NB4 (cell line): Measurements from ENCODE around the gene CFAP97D1.

ENCODE experiments used
- DNase-seq: peaks from one replicate; pipeline ENCODE4 v3.0.0; 2010; ENCODE audit warnings: low read depth
- H3K4me3 ChIP-seq: one replicate; pipeline ENCODE4 v1.5.1; 2011; ENCODE audit warnings: mild to moderate bottlenecking, low read depth, low read length, moderate library complexity
- CTCF ChIP-seq: IDR thresholded peaks from one replicate; pipeline ENCODE4 v1.5.1; 2012; ENCODE audit warnings: low read depth, low read length
- MAX ChIP-seq: IDR thresholded peaks from 2 replicates; pipeline ENCODE4 v1.6.1; 2011; ENCODE audit warnings: low read depth, low read length
- MYC ChIP-seq: IDR thresholded peaks from 2 replicates; pipeline ENCODE4 v1.6.1; 2011; ENCODE audit warnings: low read depth, low read length
- POLR2A ChIP-seq: IDR thresholded peaks from 2 replicates; pipeline ENCODE4 v1.6.1; 2011; ENCODE audit warnings: mild to moderate bottlenecking; ENCODE audit not compliant: insufficient read length; ENCODE audit errors: extremely low read depth

CFAP97D1 gene

GRCh38 chr17:43814714-43815113 lies 34.5 kb downstream of the CFAP97D1 start:
- TF ChIP-seq POLR2A, result no peak
- TF ChIP-seq MAX, result no peak
- TF ChIP-seq MYC, result no peak
- no peak for TF ChIP-seq CTCF
- no peak overlapping the region for H3K4me3 ChIP-seq
- no peak for DNase-seq

- DNase-seq, result no peak
- no peak overlapping the region for H3K4me3 ChIP-seq
- TF ChIP-seq MAX, result no peak
- no peak for TF ChIP-seq POLR2A
- TF ChIP-seq CTCF, result no peak
- no peak for TF ChIP-seq MYC
Observed at GRCh38 chr17:43816336-43817320, 36.4 kb downstream of the CFAP97D1 start.

- TF ChIP-seq MAX (no peak), CTCF (no peak), MYC (no peak), POLR2A (no peak)
- H3K4me3 ChIP-seq, result no peak overlapping the region
- no peak for DNase-seq
Observed at GRCh38 chr17:43817826-43818225, 37.6 kb downstream of the CFAP97D1 start.

GRCh38 chr17:43818966-43819365 lies 38.7 kb downstream of the CFAP97D1 start:
- no peak overlapping the region for H3K4me3 ChIP-seq
- no peak for DNase-seq
- TF ChIP-seq POLR2A (no peak), CTCF (no peak), MAX (no peak), MYC (no peak)

GRCh38 chr17:43820759-43821158 lies 40.5 kb downstream of the CFAP97D1 start:
- no peak overlapping the region for H3K4me3 ChIP-seq
- no peak for TF ChIP-seq MAX

GRCh38 chr17:43822570-43823190 lies 42.4 kb downstream of the CFAP97D1 start:
- no peak for TF ChIP-seq MYC
- no peak for TF ChIP-seq POLR2A
- TF ChIP-seq MAX, result no peak
- TF ChIP-seq CTCF, result no peak
- no peak for DNase-seq
- no peak overlapping the region for H3K4me3 ChIP-seq

More at GRCh38 chr17:43820759-43821158, 40.5 kb downstream of the CFAP97D1 start:
- no peak for DNase-seq
